ENCODE data around the gene MRPS21.

MRPS21 gene

GRCh38 chr1:150280138-150280707 is 13.4 kb upstream of the MRPS21 start:
- H3K27ac ChIP-seq (ENCODE audit: extremely low read depth, low read depth, low read length), result no peak overlapping the region
- ChIA-PET CTCF (interaction anchor here (0.9 to 5.8 kb wide), 6 partner anchors 9 to 29 kb away, joined by 3 to 101 read pairs (median 8); partner anchors contain the start of genes APH1A, C1orf54 and CA14), POLR2A (no interaction called here)
- peaks cover 0 to 9% of the 10 kb centered on the region in 2 experiments; a peak in 1 of 3 replicates for H3K36me3 ChIP-seq (ENCODE audit: control insufficient read depth in 2 of 2, insufficient read depth in 1 of 2, low read length in 2 of 2)
- no peak overlapping the region for H3K4me3 ChIP-seq (ENCODE audit: low read depth, low read length)
- no peak for TF ChIP-seq RBAK (tag by site-specific recombination; IDR thresholded peaks at IDR 0.05)
- no peak for TF ChIP-seq ZNF2 (tag by site-specific recombination; IDR thresholded peaks at IDR 0.05)
- TF ChIP-seq, protein P1, sequence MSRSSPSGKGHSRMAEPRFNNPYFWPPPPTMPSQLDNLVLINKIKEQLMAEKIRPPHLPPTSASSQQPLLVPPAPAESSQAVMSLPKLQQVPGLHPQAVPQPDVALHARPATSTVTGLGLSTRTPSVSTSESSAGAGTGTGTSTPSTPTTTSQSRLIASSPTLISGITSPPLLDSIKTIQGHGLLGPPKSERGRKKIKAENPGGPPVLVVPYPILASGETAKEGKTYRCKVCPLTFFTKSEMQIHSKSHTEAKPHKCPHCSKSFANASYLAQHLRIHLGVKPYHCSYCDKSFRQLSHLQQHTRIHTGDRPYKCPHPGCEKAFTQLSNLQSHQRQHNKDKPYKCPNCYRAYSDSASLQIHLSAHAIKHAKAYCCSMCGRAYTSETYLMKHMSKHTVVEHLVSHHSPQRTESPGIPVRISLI (tag by site-specific recombination; IDR thresholded peaks at IDR 0.05), result no peak
- TF ChIP-seq ZNF664 (tag by site-specific recombination; IDR thresholded peaks at IDR 0.05), result no peak
- TF ChIP-seq, protein P2, sequence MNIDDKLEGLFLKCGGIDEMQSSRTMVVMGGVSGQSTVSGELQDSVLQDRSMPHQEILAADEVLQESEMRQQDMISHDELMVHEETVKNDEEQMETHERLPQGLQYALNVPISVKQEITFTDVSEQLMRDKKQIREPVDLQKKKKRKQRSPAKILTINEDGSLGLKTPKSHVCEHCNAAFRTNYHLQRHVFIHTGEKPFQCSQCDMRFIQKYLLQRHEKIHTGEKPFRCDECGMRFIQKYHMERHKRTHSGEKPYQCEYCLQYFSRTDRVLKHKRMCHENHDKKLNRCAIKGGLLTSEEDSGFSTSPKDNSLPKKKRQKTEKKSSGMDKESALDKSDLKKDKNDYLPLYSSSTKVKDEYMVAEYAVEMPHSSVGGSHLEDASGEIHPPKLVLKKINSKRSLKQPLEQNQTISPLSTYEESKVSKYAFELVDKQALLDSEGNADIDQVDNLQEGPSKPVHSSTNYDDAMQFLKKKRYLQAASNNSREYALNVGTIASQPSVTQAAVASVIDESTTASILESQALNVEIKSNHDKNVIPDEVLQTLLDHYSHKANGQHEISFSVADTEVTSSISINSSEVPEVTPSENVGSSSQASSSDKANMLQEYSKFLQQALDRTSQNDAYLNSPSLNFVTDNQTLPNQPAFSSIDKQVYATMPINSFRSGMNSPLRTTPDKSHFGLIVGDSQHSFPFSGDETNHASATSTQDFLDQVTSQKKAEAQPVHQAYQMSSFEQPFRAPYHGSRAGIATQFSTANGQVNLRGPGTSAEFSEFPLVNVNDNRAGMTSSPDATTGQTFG (tag by site-specific recombination; IDR thresholded peaks at IDR 0.05; ENCODE audit: borderline replicate concordance), result no peak
- no peak for TF ChIP-seq ZNF302 (tag by site-specific recombination; IDR thresholded peaks at IDR 0.05; ENCODE audit: low read depth)
- TF ChIP-seq ZEB2 (tag by site-specific recombination; IDR thresholded peaks at IDR 0.05), result no peak
- TF ChIP-seq HOXA7 (CRISPR knock-in tag; IDR thresholded peaks at IDR 0.05; ENCODE audit: borderline replicate concordance), result no peak
- TF ChIP-seq ZNF514 (tag by site-specific recombination; IDR thresholded peaks at IDR 0.05), result no peak
- TF ChIP-seq ZNF830 (tag by site-specific recombination; IDR thresholded peaks at IDR 0.05; ENCODE audit: low read depth), result no peak
- TF ChIP-seq ZNF549 (tag by site-specific recombination; IDR thresholded peaks at IDR 0.05), result no peak
- TF ChIP-seq ZNF624 (tag by site-specific recombination; IDR thresholded peaks at IDR 0.05), result no peak
- no peak for TF ChIP-seq ZNF239 (tag by site-specific recombination; IDR thresholded peaks at IDR 0.05)
- TF ChIP-seq, protein P3, sequence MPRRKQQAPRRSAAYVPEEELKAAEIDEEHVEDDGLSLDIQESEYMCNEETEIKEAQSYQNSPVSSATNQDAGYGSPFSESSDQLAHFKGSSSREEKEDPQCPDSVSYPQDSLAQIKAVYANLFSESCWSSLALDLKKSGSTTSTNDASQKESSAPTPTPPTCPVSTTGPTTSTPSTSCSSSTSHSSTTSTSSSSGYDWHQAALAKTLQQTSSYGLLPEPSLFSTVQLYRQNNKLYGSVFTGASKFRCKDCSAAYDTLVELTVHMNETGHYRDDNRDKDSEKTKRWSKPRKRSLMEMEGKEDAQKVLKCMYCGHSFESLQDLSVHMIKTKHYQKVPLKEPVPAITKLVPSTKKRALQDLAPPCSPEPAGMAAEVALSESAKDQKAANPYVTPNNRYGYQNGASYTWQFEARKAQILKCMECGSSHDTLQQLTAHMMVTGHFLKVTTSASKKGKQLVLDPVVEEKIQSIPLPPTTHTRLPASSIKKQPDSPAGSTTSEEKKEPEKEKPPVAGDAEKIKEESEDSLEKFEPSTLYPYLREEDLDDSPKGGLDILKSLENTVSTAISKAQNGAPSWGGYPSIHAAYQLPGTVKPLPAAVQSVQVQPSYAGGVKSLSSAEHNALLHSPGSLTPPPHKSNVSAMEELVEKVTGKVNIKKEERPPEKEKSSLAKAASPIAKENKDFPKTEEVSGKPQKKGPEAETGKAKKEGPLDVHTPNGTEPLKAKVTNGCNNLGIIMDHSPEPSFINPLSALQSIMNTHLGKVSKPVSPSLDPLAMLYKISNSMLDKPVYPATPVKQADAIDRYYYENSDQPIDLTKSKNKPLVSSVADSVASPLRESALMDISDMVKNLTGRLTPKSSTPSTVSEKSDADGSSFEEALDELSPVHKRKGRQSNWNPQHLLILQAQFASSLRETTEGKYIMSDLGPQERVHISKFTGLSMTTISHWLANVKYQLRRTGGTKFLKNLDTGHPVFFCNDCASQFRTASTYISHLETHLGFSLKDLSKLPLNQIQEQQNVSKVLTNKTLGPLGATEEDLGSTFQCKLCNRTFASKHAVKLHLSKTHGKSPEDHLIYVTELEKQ (tag by site-specific recombination; IDR thresholded peaks at IDR 0.05; ENCODE audit: borderline replicate concordance), result no peak
- TF ChIP-seq GFI1B (tag by site-specific recombination; IDR thresholded peaks at IDR 0.05), result no peak
- no peak for TF ChIP-seq ZNF792 (tag by site-specific recombination; IDR thresholded peaks at IDR 0.05)
- TF ChIP-seq ZNF23 (tag by site-specific recombination; IDR thresholded peaks at IDR 0.05; ENCODE audit: borderline replicate concordance), result no peak
- TF ChIP-seq ZNF391 (tag by site-specific recombination; IDR thresholded peaks at IDR 0.05; ENCODE audit: borderline replicate concordance, low read depth), result no peak
- H3K4me1 ChIP-seq (ENCODE audit: control insufficient read depth, insufficient read depth, low read length), result no peaks in the 10 kb centered on the region
- no peaks in the 10 kb centered on the region for H3K9me3 ChIP-seq (ENCODE audit: control insufficient read depth, insufficient read depth, low read depth, low read length)
